ENCODE data around the gene C12orf56. TPM values are rescaled to one million over a fixed set of nuclear protein-coding genes. Genes with fewer than 3 reads are reported as not detected.

Gene C12orf56
- total and polyA plus RNA-seq, 9 of the 15 experiments (the other 6 are each of a cell fraction or from before 2014, with no cell fraction given), result 0.40 to 4.8 (median 1.2) TPM

DNA sequence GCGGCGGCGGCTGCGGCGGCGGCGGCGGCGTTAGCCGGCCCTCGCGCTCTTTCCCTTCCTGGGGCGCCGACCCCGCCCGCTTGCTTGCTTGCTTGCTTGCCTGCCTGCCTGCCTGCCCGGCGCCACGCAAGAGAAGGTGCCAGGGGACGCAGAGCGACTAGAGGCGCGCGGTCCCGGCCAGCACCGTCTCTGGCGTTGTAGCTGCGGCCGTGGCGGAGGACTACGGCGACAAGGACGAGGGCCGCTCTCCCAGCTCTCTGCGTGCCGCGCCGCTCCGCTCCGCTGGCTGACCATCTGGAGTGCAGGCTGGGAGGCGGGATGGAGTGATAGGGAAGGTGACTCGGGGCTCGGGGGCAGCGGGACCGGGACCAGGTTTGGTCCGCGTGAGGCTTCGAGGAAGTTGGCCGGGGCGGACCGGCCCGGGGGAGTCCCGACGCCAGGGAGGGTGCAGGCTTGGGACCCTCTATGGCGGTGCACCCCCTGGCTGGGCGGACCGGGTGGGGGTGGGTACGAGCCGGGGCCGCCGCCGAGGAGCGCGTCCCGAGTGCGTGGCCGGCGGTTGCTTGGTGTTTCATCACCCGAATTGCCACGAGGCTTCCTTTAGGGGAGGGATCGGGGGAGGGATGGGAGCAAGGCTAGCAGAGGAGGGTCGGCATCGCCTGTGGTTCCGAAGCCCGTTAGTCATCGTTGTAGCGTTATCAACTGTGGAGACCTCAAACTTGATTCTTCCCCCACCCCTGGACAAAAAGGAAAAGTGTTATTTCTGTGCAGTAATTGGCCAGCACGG, 14.1 kb upstream of the C12orf56 start (continued):
- no peak for TF ChIP-seq ZNF184 (CRISPR knock-in tag; IDR thresholded peaks at IDR 0.05)
- no peak for TF ChIP-seq BRCA1 (IDR thresholded peaks at IDR 0.05)
- TF ChIP-seq BRCA1 (CRISPR knock-in tag; IDR thresholded peaks at IDR 0.05), result no peak
- TF ChIP-seq ZNF695 (CRISPR knock-in tag; IDR thresholded peaks at IDR 0.05), result no peak
- no peak for TF ChIP-seq MAFG (tag; conservative IDR thresholded peaks at IDR 0.05)
- peak; percentile 43 to 89; a peak in 3 of 4 replicates for TF ChIP-seq TEAD1 (CRISPR knock-in tag; IDR thresholded peaks at IDR 0.05)
- TF ChIP-seq CC2D1A (IDR thresholded peaks at IDR 0.05), result no peak
- no peak for TF ChIP-seq MTA2 (IDR thresholded peaks at IDR 0.05; ENCODE audit: low read depth)
- no peak for TF ChIP-seq ZNF274 (IDR thresholded peaks at IDR 0.05; ENCODE audit: borderline replicate concordance, low read depth, low read length)
- no peak for TF ChIP-seq ARNT (IDR thresholded peaks at IDR 0.05)
- TF ChIP-seq, protein P1, sequence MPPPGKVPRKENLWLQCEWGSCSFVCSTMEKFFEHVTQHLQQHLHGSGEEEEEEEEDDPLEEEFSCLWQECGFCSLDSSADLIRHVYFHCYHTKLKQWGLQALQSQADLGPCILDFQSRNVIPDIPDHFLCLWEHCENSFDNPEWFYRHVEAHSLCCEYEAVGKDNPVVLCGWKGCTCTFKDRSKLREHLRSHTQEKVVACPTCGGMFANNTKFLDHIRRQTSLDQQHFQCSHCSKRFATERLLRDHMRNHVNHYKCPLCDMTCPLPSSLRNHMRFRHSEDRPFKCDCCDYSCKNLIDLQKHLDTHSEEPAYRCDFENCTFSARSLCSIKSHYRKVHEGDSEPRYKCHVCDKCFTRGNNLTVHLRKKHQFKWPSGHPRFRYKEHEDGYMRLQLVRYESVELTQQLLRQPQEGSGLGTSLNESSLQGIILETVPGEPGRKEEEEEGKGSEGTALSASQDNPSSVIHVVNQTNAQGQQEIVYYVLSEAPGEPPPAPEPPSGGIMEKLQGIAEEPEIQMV (tag; conservative IDR thresholded peaks at IDR 0.05; ENCODE audit: low read depth), result no peak
- TF ChIP-seq ZNF717 (CRISPR knock-in tag; IDR thresholded peaks at IDR 0.05), result no peak
- no peak; the same call in 1 of the 2 replicates for TF ChIP-seq NR2C2 (CRISPR knock-in tag; IDR thresholded peaks at IDR 0.05)
- peak; percentile 87 for TF ChIP-seq NR2C2 (tag; IDR thresholded peaks at IDR 0.05)
- TF ChIP-seq CTBP1 (IDR thresholded peaks at IDR 0.05; ENCODE audit: borderline replicate concordance), result peak; percentile 62
- no peak for TF ChIP-seq MED1 (CRISPR knock-in tag; IDR thresholded peaks at IDR 0.05; ENCODE audit: borderline replicate concordance)
- TF ChIP-seq ZNF79 (CRISPR knock-in tag; IDR thresholded peaks at IDR 0.05; ENCODE audit: low read depth), result no peak
- TF ChIP-seq, protein P2, sequence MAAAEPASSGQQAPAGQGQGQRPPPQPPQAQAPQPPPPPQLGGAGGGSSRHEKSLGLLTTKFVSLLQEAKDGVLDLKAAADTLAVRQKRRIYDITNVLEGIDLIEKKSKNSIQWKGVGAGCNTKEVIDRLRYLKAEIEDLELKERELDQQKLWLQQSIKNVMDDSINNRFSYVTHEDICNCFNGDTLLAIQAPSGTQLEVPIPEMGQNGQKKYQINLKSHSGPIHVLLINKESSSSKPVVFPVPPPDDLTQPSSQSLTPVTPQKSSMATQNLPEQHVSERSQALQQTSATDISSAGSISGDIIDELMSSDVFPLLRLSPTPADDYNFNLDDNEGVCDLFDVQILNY (CRISPR knock-in tag; IDR thresholded peaks at IDR 0.05), result no peak
- TF ChIP-seq ZNF384 (IDR thresholded peaks at IDR 0.05; ENCODE audit: low read depth, low read length), result no peak
- TF ChIP-seq ZC3H8 (IDR thresholded peaks at IDR 0.05), result no peak
- TF ChIP-seq NCOR1 (IDR thresholded peaks at IDR 0.05), result 0 out of 2 replicates have a peak, but pooled peaks have one; percentile 35
- TF ChIP-seq NFIC (IDR thresholded peaks at IDR 0.05), result peak; percentile 31
- TF ChIP-seq SUPT5H (IDR thresholded peaks at IDR 0.05), result peak; percentile 71
- TF ChIP-seq, protein P3, sequence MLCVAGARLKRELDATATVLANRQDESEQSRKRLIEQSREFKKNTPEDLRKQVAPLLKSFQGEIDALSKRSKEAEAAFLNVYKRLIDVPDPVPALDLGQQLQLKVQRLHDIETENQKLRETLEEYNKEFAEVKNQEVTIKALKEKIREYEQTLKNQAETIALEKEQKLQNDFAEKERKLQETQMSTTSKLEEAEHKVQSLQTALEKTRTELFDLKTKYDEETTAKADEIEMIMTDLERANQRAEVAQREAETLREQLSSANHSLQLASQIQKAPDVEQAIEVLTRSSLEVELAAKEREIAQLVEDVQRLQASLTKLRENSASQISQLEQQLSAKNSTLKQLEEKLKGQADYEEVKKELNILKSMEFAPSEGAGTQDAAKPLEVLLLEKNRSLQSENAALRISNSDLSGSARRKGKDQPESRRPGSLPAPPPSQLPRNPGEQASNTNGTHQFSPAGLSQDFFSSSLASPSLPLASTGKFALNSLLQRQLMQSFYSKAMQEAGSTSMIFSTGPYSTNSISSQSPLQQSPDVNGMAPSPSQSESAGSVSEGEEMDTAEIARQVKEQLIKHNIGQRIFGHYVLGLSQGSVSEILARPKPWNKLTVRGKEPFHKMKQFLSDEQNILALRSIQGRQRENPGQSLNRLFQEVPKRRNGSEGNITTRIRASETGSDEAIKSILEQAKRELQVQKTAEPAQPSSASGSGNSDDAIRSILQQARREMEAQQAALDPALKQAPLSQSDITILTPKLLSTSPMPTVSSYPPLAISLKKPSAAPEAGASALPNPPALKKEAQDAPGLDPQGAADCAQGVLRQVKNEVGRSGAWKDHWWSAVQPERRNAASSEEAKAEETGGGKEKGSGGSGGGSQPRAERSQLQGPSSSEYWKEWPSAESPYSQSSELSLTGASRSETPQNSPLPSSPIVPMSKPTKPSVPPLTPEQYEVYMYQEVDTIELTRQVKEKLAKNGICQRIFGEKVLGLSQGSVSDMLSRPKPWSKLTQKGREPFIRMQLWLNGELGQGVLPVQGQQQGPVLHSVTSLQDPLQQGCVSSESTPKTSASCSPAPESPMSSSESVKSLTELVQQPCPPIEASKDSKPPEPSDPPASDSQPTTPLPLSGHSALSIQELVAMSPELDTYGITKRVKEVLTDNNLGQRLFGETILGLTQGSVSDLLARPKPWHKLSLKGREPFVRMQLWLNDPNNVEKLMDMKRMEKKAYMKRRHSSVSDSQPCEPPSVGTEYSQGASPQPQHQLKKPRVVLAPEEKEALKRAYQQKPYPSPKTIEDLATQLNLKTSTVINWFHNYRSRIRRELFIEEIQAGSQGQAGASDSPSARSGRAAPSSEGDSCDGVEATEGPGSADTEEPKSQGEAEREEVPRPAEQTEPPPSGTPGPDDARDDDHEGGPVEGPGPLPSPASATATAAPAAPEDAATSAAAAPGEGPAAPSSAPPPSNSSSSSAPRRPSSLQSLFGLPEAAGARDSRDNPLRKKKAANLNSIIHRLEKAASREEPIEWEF (CRISPR knock-in tag; IDR thresholded peaks at IDR 0.05), result no peak
- TF ChIP-seq CBX5 (IDR thresholded peaks at IDR 0.05; ENCODE audit: borderline replicate concordance, low read depth), result no peak

Data from K562 (cell line).